SK-N-MC (cell line): ENCODE results near the gene SLC18A3.
A peak's percentile ranks its signal among the peaks of the same experiment; 100 is the strongest.

Source experiments
- DNase-seq: peaks from one replicate; pipeline ENCODE4 v3.0.0-alpha.2; 2011; ENCODE audit warnings: low read depth, low spot score
- H3K27ac ChIP-seq: fragments of 200-600 bp; sonication (generic); 2 replicates; pipeline ENCODE4 v1.5.1; 2016; ENCODE audit warnings: mixed run types
- H3K36me3 ChIP-seq: fragments of 200-600 bp; sonication (generic); 2 replicates; pipeline ENCODE4 v1.6.1; 2017; ENCODE audit warnings: antibody characterized with exemption, low read length, mixed read lengths; ENCODE audit not compliant: insufficient read depth
- H3K4me3 ChIP-seq: fragments of 200-600 bp; sonication (generic); 2 replicates; pipeline ENCODE4 v1.5.1; 2016
- H3K9ac ChIP-seq: fragments of 200-600 bp; sonication (generic); 2 replicates; pipeline ENCODE4 v1.8.0; 2017; ENCODE audit warnings: mixed run types, mixed read lengths; ENCODE audit not compliant: insufficient read length
- H3K9me3 ChIP-seq: fragments of 200-600 bp; sonication (generic); 2 replicates; pipeline ENCODE4 v1.6.1; 2017; ENCODE audit warnings: low read depth, mild to moderate bottlenecking, antibody characterized with exemption, low read length, moderate library complexity, mixed read lengths
- EZH2 ChIP-seq: fragments of 200-600 bp; sonication (generic); IDR thresholded peaks from one replicate; pipeline ENCODE4 v1.6.1; 2017; ENCODE audit warnings: antibody characterized with exemption
- FOXP2 ChIP-seq: optimal IDR thresholded peaks from 2 replicates; pipeline ENCODE3; 2011; ENCODE audit warnings: mild to moderate bottlenecking, moderate library complexity; ENCODE audit not compliant: insufficient read depth; ENCODE audit errors: extremely low read length, control extremely low read depth
- POLR2AphosphoS5 ChIP-seq: IDR thresholded peaks from 2 replicates; pipeline ENCODE4 v1.6.1; 2012; ENCODE audit warnings: mild to moderate bottlenecking, low read depth, low read length, borderline replicate concordance

SLC18A3 gene

GRCh38 chr10:49605939-49606509, 4.1 kb upstream of the SLC18A3 start:
- no peaks in the 10 kb centered on the region for H3K36me3 ChIP-seq
- no peak for TF ChIP-seq FOXP2
- TF ChIP-seq EZH2 = no peak
- no peak for TF ChIP-seq POLR2AphosphoS5
- H3K27ac ChIP-seq = no peak overlapping the region
- no peak overlapping the region for H3K9ac ChIP-seq
- no peak overlapping the region for H3K4me3 ChIP-seq
- H3K9me3 ChIP-seq = no peaks in the 10 kb centered on the region
- DNase-seq = no peak

DNA sequence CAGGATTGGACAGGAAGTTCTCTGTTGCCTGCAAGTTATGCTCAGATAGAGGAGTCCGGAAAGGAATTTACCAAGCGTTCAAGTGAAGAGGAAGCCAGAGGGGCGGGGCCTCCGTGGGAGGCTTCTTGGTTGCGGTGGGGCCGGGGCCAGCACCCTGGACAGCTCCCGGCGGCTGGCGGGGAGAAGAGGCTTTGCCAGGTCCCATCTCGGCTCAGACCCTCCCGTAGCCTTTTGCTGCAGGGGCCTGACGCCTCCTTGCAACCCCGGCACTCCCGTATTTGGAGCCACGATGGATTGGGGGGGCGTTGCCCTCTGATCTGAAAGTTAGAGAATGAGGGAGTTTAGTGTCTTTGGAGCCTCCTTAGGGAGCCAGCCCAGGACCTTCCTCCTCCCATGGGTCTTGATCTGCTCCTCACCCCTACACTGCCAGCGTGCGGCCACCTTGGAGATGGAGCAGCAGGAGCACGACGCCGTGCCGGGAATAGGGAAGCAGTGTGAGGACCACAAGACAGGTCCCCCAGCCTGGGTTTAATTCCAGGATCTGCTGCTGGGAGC, 3.1 kb upstream of the SLC18A3 start:
- TF ChIP-seq FOXP2 (no peak), EZH2 (no peak), POLR2AphosphoS5 (no peak)
- H3K9me3 ChIP-seq = no peaks in the 10 kb centered on the region
- H3K27ac ChIP-seq = no peak overlapping the region
- no peak overlapping the region for H3K4me3 ChIP-seq
- DNase-seq = peak; percentile 53
- H3K36me3 ChIP-seq = no peaks in the 10 kb centered on the region
- no peak overlapping the region for H3K9ac ChIP-seq

GRCh38 chr10:49608166-49609005, 1.7 kb upstream of the SLC18A3 start:
- no peak overlapping the region for H3K9ac ChIP-seq
- no peaks in the 10 kb centered on the region for H3K36me3 ChIP-seq
- DNase-seq = no peak
- TF ChIP-seq POLR2AphosphoS5 (no peak), EZH2 (no peak), FOXP2 (no peak)
- H3K27ac ChIP-seq = no peak overlapping the region
- H3K9me3 ChIP-seq = no peaks in the 10 kb centered on the region
- H3K4me3 ChIP-seq = no peak overlapping the region

DNA sequence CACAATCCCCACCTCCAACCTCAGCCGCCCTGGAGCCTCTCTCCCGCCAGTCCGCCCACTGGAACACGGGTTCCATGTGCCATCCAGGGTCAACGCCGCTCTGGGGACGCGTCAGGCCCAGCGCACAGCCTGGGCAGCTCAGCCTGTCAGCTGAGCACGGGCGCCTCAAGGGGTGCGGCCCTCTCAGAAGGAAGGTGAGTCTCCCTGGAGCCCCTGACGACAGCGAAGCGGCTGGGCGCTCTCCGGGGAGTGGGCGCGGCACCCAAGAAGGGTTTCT, 1.2 kb upstream of the SLC18A3 start:
- Histone ChIP-seq H3K4me3 (peak overlapping the region; percentile 68), H3K9ac (no peak overlapping the region), H3K9me3 (no peaks in the 10 kb centered on the region), H3K36me3 (no peaks in the 10 kb centered on the region), H3K27ac (no peak overlapping the region)
- TF ChIP-seq POLR2AphosphoS5 (no peak), FOXP2 (no peak), EZH2 (no peak)
- no peak for DNase-seq

DNA sequence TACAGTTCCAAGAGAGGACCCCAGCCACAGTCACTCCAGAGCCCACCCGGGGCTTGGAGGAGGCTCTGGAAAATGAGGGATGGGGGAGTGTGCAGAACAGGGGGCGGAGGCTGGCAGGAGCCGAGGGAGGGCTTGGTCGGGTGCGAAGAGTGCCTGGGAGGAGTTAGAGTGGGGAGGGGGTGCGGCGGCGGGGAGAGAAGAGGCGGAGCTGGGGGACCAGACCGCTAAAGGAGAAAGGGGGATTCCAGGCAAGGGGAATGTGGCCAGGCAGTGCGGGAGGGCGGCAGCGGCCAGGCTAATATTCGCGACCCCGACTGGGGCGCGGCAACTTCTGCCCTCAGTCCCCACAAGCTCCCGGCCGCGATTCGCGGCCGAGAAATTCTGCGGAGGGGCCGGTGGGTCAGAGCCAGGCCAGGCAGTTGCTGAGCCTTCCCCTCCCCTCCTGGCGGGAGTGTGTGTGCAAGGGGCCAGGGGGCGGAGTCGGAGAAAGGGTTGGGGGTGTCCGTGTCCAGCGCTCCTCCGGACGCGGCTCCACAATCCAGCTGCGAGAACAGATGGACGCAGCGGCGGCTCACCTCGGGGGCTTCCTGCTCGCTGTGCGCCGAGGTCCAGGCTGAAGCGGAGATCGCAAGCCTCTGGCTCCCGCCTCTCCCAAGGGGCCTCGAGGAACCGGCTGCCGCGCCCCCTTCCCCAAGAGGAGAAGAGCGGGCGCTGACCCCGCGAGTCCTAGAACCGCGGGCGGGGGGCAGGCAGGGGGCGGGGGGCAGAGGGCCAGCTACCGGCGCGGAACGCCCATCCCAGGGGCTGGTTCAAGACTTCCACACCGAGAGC, 612 bp upstream of the SLC18A3 start:
- no peak for TF ChIP-seq POLR2AphosphoS5
- no peak for DNase-seq
- Histone ChIP-seq H3K9me3 (no peaks in the 10 kb centered on the region), H3K27ac (no peak overlapping the region), H3K36me3 (no peaks in the 10 kb centered on the region), H3K4me3 (peak overlapping the region; percentile 68), H3K9ac (no peak overlapping the region)

DNA sequence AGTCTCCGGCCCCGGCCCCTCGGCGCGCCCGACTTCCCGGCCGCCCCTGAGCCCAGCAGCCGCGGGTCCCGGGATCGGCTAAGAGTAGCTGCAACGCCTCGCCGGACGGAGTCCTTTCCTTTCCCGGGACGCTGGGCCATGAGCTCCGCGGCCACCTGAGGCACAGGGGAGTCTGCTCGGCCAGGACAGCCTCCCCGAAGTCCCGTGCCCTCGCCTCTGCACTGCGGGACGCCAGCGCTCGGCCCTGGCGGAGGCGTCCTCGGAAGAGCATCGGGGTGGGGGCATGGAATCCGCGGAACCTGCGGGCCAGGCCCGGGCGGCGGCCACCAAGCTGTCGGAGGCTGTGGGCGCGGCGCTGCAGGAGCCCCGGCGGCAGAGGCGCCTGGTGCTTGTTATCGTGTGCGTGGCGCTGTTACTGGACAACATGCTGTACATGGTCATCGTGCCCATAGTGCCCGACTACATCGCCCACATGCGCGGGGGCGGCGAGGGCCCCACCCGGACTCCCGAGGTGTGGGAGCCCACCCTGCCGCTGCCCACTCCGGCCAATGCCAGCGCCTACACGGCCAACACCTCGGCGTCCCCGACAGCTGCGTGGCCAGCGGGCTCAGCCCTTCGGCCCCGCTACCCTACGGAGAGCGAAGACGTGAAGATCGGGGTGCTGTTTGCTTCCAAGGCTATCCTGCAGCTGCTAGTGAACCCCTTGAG, 502 bp downstream of the SLC18A3 start:
- Histone ChIP-seq H3K9ac (no peak overlapping the region), H3K4me3 (peak overlapping the region; percentile 68), H3K27ac (no peak overlapping the region), H3K36me3 (no peaks in the 10 kb centered on the region), H3K9me3 (no peaks in the 10 kb centered on the region)
- TF ChIP-seq EZH2 = no peak
- TF ChIP-seq POLR2AphosphoS5 = no peak
- no peak for TF ChIP-seq FOXP2
- no peak for DNase-seq

- no peak for DNase-seq
Measured at GRCh38 chr10:49611166-49611815, 1.2 kb downstream of the SLC18A3 start.

DNA sequence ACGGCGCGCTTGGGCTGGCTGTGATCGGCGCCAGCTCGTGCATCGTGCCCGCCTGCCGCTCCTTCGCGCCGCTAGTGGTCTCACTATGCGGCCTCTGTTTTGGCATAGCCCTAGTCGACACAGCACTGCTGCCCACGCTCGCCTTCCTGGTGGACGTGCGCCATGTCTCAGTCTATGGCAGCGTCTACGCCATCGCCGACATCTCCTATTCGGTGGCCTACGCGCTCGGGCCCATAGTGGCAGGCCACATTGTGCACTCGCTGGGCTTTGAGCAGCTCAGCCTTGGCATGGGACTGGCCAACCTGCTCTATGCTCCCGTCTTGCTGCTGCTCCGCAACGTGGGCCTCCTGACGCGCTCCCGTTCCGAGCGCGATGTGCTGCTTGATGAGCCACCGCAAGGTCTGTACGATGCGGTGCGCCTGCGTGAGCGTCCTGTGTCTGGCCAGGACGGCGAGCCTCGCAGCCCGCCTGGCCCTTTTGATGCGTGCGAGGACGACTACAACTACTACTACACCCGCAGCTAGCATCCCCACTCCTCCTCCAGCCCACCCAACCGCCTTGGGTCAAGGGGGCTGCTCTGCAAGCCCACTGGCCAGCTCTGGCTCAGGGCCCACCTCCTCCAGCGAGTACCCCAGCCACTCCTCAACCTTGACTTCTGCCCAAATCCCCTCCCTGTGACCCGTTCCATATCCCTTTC, 1.9 kb downstream of the SLC18A3 start:
- no peaks in the 10 kb centered on the region for H3K9me3 ChIP-seq
- DNase-seq = no peak
- TF ChIP-seq FOXP2 = no peak
- no peak for TF ChIP-seq POLR2AphosphoS5
- H3K36me3 ChIP-seq = no peaks in the 10 kb centered on the region
- no peak overlapping the region for H3K27ac ChIP-seq
- H3K9ac ChIP-seq = no peak overlapping the region
- no peak overlapping the region for H3K4me3 ChIP-seq

More at GRCh38 chr10:49611166-49611815, 1.2 kb downstream of the SLC18A3 start:
- no peaks in the 10 kb centered on the region for H3K36me3 ChIP-seq
- H3K27ac ChIP-seq = no peak overlapping the region
- TF ChIP-seq FOXP2 (no peak), POLR2AphosphoS5 (no peak), EZH2 (no peak)
- H3K4me3 ChIP-seq = peak overlapping the region; percentile 68; the same call in 1 of the 2 replicates
- no peaks in the 10 kb centered on the region for H3K9me3 ChIP-seq
- no peak overlapping the region for H3K9ac ChIP-seq
